GM19395 (cell line): ENCODE results near the gene C1QTNF12.
"Not testable (repeated sequence)": the region's sequence is repeated elsewhere in the genome, so short reads cannot be mapped to it uniquely, and the experiment has no call there.

ENCODE experiments used
- ATAC-seq: cut with Tn5 transposase; IDR thresholded peaks from one replicate; pipeline ENCODE4 v1.9.1; 2021; ENCODE audit warnings: mild to moderate bottlenecking, moderate library complexity; ENCODE audit not compliant: unreplicated experiment

The C1QTNF12 gene

DNA sequence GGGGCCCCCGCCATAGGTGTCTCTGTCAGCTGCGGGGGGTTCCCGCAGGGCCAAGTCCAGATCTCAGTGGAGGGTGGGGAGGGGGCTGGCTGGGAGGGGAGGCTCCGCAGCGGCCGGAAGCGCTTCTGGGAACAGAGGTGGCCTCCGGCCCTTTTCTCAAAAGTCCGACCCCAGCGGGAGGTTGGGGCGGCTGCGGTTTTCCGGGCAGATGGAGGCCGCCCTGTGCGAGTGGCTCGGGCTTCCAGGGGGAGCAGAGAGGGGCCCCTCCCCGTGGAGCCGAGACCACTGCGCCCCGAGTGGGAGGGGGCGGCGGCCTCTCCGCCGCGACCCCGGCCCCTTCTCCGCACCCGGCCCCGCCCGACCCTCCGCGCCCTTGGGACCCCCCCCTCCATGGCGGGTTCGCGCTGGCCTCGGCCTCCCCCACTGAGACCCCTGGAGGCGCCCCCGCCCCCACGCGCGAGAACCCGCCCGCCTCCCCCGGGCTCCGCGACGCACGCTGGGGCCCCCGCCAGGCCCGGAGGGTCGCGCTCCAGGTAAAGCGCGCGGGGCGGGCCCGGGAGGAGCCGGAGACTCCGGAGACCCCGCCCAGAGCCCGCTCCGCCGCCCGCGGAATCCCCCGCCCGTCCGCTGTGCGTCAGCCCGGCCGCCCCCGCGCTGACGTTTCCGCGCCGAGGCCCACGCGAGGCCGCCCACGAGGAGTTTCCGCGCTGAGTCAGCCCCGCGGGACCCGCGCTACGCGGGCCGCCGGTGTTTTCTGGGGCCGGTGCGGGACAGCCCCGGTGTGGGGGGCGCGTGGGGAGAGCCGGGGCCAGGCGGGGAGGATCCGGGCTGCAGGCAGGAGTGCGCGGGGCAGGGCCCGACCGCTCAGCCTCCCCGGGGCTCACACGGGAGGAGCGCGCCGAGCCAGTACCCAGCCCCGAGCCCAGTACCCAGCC, 45.4 kb downstream of the C1QTNF12 start:
- no peak for ATAC-seq

DNA sequence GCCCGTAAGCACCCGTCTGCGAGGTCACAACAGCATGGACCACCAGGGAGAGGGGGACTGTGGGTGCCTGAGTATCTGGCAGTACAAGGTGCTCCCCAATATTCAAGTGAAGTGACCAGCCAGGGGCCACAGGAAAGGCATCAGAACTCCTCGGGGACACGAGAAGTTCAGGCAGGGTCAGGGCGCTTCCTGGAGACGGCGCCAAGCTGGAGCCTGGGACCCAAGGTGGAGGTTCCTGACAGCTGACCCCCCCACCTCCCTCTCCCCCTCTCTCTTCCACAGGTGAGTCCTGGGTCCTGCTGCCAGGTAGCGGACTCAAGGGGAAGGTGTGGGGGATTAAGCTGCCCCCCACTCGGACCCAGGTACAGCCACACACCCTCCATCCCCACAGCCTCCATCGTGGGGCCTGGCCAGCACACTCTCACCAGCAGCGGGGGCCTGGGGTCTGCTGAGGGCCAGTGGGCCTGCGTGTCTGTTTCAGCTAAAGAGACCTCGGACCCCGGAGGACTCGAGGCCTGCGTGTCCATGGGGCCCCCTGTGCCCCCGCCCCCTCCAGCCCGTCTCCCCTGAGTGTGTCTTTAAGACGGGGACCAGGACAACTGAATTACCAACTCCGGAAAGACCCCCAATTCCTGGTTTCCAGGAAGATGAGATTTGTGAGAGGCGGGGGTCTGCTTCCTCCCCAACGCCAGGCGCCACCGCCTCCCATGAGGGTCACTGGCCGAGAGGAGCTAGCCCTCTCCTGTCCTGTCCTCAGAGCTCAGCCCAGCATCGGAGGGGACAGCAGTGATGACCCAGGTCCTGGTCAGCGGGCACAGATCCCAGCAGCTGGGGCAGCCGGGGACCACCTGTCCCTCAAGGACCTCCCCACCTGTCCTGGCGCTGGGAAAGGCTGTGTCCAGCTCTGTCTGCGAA, 46.3 kb downstream of the C1QTNF12 start:
- ATAC-seq, result no peak

DNA sequence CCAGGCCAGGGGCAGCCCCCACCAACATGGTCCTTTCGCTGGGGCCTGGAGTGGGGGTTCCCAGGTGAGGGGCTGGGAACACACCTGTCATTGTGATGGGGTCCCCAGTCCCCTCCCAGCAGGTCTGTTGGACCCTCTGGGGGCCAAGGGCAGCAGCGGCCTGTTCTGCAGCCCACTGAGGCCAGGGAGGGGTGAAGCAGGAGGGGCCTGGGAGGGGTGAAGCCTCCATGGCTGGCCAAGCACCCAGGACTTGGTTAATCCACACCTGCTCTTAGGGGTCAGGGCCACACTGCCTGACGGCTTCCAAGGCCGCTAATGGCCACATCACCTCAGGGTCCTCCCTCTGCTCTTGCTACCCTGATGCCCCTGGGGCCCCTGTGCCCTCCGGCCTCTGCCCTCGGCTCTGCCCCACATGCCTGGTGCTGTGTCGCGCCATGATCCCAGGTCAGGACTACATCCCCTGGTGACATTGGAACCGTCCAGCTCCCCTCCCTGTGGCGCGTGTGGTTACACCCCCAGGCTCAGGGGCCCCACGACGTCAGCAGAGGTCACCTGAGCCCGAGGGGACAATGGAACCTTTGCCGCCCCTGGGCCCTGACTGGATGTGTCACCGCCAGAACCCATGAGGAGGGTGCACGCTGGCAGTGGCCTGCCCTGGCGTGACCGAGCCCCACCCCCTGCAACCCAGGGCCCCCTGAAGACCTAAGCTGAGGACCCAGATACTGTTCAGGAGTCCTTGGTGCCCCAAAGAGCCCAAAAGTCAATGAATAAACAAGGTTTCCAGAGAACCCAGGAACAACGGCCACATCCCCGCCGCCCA, 47.2 kb downstream of the C1QTNF12 start:
- ATAC-seq, result no peak

DNA sequence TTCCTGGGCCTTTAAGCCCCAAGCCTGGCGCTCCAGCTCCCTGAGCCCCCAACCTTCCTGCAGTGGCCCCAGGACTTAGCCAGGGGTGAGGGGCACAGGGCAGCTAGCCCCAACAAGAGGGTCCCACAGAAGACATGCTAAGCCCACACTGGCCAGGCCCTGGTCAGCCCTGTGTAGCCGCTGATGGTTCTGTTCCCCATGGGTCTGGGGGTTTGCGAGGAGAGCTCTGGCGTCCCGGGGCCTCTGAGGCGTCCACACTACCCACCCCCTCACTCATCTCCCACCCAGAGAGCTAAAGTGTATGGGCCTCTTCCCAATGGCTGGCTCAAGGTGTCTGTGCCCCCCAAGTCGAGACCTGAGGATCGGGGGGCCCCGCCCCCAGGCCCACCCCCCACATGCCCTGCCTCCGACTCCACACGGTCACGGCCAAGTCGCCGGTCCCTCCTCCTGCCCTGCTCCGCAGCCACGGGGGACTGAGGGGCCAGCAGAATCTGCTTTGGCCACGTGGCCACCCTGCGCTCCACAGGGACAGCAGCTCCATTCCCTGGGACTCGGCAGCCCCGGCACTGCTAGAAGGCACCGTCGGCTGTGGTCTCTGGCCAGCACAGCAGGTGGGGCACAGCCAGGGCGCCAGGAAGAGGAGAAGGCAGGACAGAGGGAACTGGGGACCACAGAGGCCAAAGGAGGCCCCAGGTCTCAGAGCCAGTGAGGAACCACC, 47.9 kb downstream of the C1QTNF12 start:
- no peak for ATAC-seq

DNA sequence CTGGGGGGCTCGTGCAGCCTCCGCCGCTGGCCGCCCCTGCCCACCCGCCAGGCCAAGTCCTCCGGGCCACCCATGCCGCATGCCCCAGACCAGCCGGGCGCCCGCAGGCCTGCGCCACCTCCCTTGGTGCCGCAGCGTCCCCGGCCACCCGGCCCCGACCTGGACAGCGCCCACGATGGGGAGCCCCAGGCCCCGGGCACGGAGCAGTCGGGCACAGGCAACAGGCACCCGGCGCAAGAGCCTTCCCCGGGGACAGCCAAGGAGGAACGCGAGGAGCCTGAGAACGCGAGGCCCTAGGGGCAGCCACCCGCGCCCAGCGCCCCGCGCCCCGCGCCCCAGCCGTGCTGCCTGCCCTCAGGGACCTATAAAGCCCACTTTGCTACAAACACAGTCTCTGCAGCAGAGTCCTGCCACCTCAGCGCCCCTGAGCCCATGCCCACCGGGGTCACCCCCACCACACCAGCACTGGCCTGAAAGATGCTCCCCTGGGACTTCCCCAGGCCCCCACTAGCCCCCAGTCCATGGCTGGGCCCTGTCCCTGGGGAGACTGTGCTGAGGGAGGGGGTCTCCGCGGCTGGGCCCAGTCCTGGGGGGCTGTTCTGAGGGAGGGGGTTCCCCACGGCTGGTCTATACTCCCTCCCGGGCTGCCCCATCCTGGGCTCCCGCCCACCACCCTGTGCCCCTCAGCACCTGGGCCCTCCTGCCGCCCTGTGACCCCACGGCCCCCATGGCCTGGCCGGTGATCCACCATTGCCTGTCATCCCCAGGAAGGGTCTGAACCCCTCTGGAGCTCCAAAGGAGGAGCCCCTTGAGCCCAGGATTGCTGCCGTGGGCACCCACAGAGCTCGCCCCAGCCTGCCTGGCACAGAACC, 48.7 kb downstream of the C1QTNF12 start:
- ATAC-seq, result no peak

DNA sequence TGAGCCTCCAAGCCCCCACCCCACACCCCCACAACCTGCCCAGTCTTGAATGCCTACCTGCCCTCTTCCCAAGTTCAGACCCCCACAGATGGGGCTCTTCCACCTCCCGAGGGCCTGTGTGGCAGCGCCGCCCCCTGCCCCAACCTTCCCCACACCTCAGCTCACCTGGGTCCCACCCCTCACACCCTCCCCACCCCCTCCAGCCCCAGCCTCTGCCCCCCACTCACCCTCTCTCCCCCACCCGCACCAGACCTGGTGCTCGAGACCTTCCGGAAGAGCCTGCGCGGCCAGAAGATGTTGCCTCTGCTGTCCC, 49.4 kb downstream of the C1QTNF12 start:
- no peak for ATAC-seq

DNA sequence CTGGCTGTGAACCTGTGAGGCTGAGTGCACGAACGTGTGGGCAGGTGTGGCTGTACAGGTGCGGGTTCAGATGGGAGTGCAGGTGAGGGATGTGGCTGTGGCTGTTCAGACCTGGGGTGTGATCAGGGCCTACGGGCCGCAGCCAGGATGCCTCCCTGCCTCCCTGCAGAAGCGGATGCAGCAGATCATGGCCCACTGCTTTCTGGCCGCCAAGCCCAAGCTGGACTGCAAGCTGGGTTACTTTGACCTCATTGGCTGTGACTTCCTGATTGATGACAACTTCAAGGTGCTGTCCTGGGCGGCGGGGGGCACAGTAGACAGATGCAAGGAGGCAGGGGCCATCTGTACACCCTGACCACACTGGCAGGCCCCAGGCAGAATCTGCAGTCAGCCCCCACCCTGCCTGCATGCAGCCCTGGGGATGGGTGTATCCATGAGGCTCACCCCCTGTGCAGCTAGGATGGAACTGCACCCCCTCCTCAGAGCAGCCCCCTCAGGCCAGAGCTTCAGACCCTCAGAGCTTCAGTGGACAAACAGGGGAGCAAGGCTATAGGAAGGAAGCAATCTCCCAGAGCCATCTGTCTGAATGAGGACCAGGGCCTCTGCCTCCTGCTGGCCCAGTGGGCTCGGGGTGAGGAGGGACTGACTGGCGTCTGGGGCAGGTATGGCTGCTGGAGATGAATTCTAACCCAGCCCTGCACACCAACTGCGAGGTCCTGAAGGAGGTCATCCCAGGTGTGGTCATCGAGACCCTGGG, 49.9 kb downstream of the C1QTNF12 start:
- no peak for ATAC-seq

DNA sequence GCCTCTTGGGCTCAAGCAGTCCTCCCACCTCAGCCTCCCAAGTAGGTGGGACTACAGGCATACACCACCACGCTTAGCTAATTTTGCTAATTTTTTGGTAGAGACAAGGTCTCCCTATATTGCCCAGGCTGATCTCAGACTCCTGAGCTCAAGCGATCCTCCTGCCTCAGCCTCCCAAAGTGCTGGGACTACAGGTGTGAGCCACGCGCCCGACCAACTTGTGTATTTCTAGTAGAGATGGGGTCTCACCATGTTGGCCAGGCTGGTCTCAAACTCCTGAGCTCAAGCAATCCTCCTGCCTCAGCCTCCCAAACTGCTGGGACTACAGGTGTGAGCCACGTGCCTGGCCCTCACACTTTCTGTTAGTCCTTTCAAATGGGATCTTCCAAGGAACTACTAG, 50.8 kb downstream of the C1QTNF12 start:
- not testable (repeated sequence) for ATAC-seq

DNA sequence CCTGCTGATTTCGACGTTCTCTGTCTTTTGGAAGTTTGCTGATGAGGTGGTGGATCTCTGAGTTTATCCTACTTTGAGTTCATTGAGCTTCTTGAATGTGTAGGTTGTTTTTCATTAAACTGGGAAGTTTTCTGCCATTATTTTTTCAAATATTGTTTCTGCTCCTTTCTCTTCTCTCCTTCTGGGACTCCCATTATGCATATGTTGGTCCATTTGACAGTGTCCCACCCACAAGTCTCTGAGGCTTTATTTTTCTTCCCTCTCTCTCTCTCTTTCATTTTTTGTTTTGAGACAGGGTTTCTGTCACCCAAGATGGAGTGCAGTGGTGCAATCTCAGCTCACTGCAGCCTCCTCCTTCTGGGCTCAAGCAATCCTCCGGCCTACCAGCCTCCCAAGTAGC, 51.8 kb downstream of the C1QTNF12 start:
- no peak for ATAC-seq
